A204.1 (cell line): ENCODE results near the gene CKMT2.

ENCODE experiments used
- FAIRE-seq: peaks from 2 replicates; lab custom pipeline; 2012; peaks lifted over from hg19 to GRCh38; lab: Jason Lieb, UNC

CKMT2 gene

GRCh38 chr5:81308836-81309235 is 75.7 kb downstream of the CKMT2 start:
- no peak for FAIRE-seq

- no peak for FAIRE-seq
These were observed 77.4 kb downstream of the CKMT2 start for GRCh38 chr5:81310402-81311063.

GRCh38 chr5:81313278-81313677 is 80.2 kb downstream of the CKMT2 start:
- no peak for FAIRE-seq

GRCh38 chr5:81313686-81314085 is 80.6 kb downstream of the CKMT2 start:
- no peak for FAIRE-seq

- no peak for FAIRE-seq
These were observed 81.5 kb downstream of the CKMT2 start for GRCh38 chr5:81314581-81314980.

- FAIRE-seq = no peak
These were observed 82.2 kb downstream of the CKMT2 start for GRCh38 chr5:81315336-81315735.

- no peak for FAIRE-seq
These were observed 82.7 kb downstream of the CKMT2 start for GRCh38 chr5:81315830-81316229.
